Activated T-helper 17 cell treated with anti-CD3 and anti-CD28 coated beads, Interleukin-2, amount 50 U/mL, for 72 hours (primary cell): ENCODE measurements around the gene CCNG2. TPM values are rescaled to one million over a fixed set of nuclear protein-coding genes. Genes with fewer than 3 reads are reported as not detected.
A peak's percentile ranks its signal among the peaks of the same experiment; 100 is the strongest.

ENCODE experiments used
- ATAC-seq: fragments of 150-1000 bp; cut with Tn5 transposase; replicated peaks from 2 replicates; pipeline ENCODE4 v1.10.0; 2021; ENCODE audit warnings: mild to moderate bottlenecking, moderate library complexity
- H3K27ac Mint-ChIP-seq: one replicate; pipeline ENCODE4 v1.8.0; 2022; ENCODE audit warnings: mixed read lengths
- H3K27me3 Mint-ChIP-seq: one replicate; pipeline ENCODE4 v1.8.0; 2022; ENCODE audit warnings: mixed read lengths
- H3K36me3 Mint-ChIP-seq: one replicate; pipeline ENCODE4 v1.8.0; 2022; ENCODE audit warnings: low read depth, mild to moderate bottlenecking, mixed read lengths
- H3K4me1 Mint-ChIP-seq: one replicate; pipeline ENCODE4 v1.8.0; 2022; ENCODE audit warnings: mixed read lengths
- H3K4me3 Mint-ChIP-seq: one replicate; pipeline ENCODE4 v1.8.0; 2022; ENCODE audit warnings: mild to moderate bottlenecking, mixed read lengths
- H3K9me3 Mint-ChIP-seq: one replicate; pipeline ENCODE4 v1.8.0; 2022; ENCODE audit warnings: mixed read lengths
- total RNA-seq, 2 donors: library from RNA; stranded (reverse); gene quantifications; one replicate each; pipeline ENCODE4 v1.2.3, GENCODE V29; 2022

CCNG2 gene
- total RNA-seq, result 100 to 1,000 TPM in 1 of 2 donors, 10 to 100 TPM in 1; 25.6 to 130 TPM

- Mint-ChIP-seq H3K27me3 (no peaks in the 10 kb centered on the region), H3K27ac (peak within 1 kb of the TSS; percentile 98), H3K36me3 (peaks cover 51% of the 10 kb centered on the region), H3K9me3 (no peaks in the 10 kb centered on the region), H3K4me3 (peak within 1 kb of the TSS; percentile 98), H3K4me1 (peaks cover 9% of the 10 kb centered on the region)
- peak; percentile 34 for ATAC-seq
Measured at GRCh38 chr4:77156912-77157858, at the start of gene CCNG2. CCNG2 (plus strand) TSS chr4:77157207; CDS start chr4:77158533, 1,326 bp downstream.

GRCh38 chr4:77110730-77111129 is 46.3 kb upstream of the CCNG2 start:
- Mint-ChIP-seq H3K36me3 (no peaks in the 10 kb centered on the region), H3K9me3 (no peaks in the 10 kb centered on the region), H3K27ac (no peak overlapping the region), H3K4me3 (no peak overlapping the region), H3K27me3 (peaks cover 9% of the 10 kb centered on the region), H3K4me1 (no peaks in the 10 kb centered on the region)
- ATAC-seq, result no peak

DNA sequence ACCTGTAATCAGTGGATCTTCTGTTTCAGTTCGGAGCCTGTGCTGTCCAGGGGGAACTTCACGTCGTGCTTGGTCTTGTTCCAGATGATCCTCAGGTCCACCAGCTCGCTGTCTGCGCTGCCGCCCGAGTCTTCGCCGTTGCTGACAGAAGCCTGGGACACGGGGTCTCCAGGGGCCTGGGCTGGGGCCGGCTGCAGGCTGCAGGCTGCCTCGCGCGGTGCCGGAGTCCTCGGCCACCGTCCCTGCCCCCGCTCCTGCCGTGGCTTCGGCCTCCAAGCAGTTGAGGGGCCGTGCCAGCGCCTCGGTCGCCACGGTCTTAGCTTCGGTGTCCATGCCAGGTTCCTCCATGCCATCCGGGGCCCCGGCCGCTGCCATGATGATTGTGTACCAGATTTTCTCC is 43.9 kb upstream of the CCNG2 start:
- no peak overlapping the region for H3K27ac Mint-ChIP-seq
- H3K9me3 Mint-ChIP-seq, result no peaks in the 10 kb centered on the region
- peaks cover 2% of the 10 kb centered on the region for H3K27me3 Mint-ChIP-seq

DNA sequence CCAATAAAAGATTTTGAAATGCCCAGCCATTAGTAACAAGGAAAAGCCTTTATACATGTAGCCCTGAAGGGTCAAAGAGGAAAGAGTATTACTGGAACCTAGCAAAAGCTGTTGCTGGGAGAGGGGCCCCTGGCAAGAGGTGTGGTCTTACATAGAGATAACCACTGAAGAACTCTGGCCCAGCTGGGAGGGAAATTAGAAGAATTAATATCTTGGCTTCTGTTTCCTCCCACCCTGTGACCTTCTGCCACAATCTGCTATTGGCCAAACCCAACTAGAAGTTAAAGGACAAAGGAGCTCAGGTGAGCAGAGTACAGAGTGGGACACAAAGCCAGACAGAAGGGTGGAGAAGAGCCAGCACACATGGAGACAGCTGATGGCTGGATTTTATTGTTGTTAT is 39.3 kb upstream of the CCNG2 start:
- no peak overlapping the region for H3K27ac Mint-ChIP-seq
- no peaks in the 10 kb centered on the region for H3K36me3 Mint-ChIP-seq
- no peak for ATAC-seq
- peaks cover under 1% of the 10 kb centered on the region for H3K27me3 Mint-ChIP-seq
- no peaks in the 10 kb centered on the region for H3K9me3 Mint-ChIP-seq
- H3K4me3 Mint-ChIP-seq, result no peak overlapping the region
- no peaks in the 10 kb centered on the region for H3K4me1 Mint-ChIP-seq

More for the DNA sequence above, 43.9 kb upstream of the CCNG2 start:
- Mint-ChIP-seq H3K36me3 (no peaks in the 10 kb centered on the region), H3K4me3 (no peak overlapping the region), H3K4me1 (no peaks in the 10 kb centered on the region)
- ATAC-seq, result no peak

DNA sequence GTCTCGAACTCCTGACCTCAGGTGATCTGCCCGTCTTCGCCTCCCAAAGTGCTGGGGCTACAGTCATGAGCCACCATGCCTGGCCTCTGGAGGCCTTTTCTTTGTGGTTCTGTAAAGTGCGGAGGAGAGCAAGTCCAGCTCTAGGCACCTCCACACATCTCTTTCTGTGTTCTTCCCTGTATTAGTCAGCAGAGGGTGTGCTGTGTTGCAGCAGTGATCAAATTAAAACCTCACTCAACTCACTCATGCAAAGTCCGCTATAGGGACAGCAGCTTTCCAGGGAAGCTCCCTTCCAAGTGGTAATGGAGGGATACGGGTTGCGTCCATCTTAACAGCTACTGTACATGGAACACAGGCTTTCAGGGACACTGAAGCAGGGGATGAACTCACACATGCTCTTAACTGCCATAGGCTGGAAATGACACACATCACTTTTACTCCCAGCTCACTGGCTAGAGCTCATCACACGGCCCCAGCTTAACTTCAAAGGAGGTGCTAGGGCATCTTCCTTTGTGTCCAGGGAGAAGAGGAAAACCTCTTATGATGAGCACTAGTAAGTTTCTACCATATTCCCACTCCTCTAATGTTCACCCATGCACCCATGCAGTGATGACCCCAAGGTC is 36.0 kb upstream of the CCNG2 start:
- no peaks in the 10 kb centered on the region for H3K4me1 Mint-ChIP-seq
- H3K36me3 Mint-ChIP-seq, result no peaks in the 10 kb centered on the region
- H3K9me3 Mint-ChIP-seq, result no peaks in the 10 kb centered on the region
- ATAC-seq, result no peak
- H3K27me3 Mint-ChIP-seq, result peaks cover 4% of the 10 kb centered on the region
- H3K4me3 Mint-ChIP-seq, result no peak overlapping the region
- no peak overlapping the region for H3K27ac Mint-ChIP-seq

- H3K4me3 Mint-ChIP-seq, result no peak overlapping the region
- H3K4me1 Mint-ChIP-seq, result no peaks in the 10 kb centered on the region
- H3K27ac Mint-ChIP-seq, result no peak overlapping the region
- H3K36me3 Mint-ChIP-seq, result no peaks in the 10 kb centered on the region
- H3K27me3 Mint-ChIP-seq, result peaks cover 4% of the 10 kb centered on the region
- H3K9me3 Mint-ChIP-seq, result no peaks in the 10 kb centered on the region
- no peak for ATAC-seq
Measured at GRCh38 chr4:77121736-77122240, 35.2 kb upstream of the CCNG2 start.

GRCh38 chr4:77122656-77123055 is 34.4 kb upstream of the CCNG2 start:
- H3K9me3 Mint-ChIP-seq, result no peaks in the 10 kb centered on the region
- H3K27me3 Mint-ChIP-seq, result peaks cover 4% of the 10 kb centered on the region
- no peaks in the 10 kb centered on the region for H3K36me3 Mint-ChIP-seq
- no peak for ATAC-seq
- no peaks in the 10 kb centered on the region for H3K4me1 Mint-ChIP-seq
- no peak overlapping the region for H3K27ac Mint-ChIP-seq
- no peak overlapping the region for H3K4me3 Mint-ChIP-seq

DNA sequence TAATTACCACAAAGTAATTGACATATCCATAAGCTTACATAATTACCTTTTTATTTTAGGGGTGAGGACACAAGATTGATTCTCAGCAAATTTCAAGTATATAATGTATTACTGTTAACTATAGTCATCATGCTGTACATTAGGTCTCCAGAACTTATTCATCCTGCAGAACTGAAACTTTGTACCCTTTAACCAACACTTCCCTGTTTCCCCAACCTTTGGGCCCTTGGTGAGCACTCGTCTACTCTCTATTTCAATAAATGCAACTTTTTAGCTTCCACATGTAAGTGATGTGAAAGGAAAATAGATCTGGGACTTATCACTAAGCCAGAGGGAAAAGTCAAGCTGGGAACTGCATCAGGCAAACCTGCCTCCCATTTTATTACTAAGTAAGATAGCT is 33.6 kb upstream of the CCNG2 start:
- H3K4me1 Mint-ChIP-seq, result no peaks in the 10 kb centered on the region
- no peak for ATAC-seq
- no peaks in the 10 kb centered on the region for H3K36me3 Mint-ChIP-seq
- H3K27ac Mint-ChIP-seq, result no peak overlapping the region
- H3K9me3 Mint-ChIP-seq, result no peaks in the 10 kb centered on the region
- peaks cover 4% of the 10 kb centered on the region for H3K27me3 Mint-ChIP-seq
- no peak overlapping the region for H3K4me3 Mint-ChIP-seq

- peaks cover 8% of the 10 kb centered on the region for H3K27me3 Mint-ChIP-seq
- H3K36me3 Mint-ChIP-seq, result no peaks in the 10 kb centered on the region
- H3K4me1 Mint-ChIP-seq, result no peaks in the 10 kb centered on the region
- H3K4me3 Mint-ChIP-seq, result no peak overlapping the region
- peaks cover 3% of the 10 kb centered on the region for H3K9me3 Mint-ChIP-seq
- no peak for ATAC-seq
- no peak overlapping the region for H3K27ac Mint-ChIP-seq
Measured at GRCh38 chr4:77124576-77124975, 32.4 kb upstream of the CCNG2 start.

DNA sequence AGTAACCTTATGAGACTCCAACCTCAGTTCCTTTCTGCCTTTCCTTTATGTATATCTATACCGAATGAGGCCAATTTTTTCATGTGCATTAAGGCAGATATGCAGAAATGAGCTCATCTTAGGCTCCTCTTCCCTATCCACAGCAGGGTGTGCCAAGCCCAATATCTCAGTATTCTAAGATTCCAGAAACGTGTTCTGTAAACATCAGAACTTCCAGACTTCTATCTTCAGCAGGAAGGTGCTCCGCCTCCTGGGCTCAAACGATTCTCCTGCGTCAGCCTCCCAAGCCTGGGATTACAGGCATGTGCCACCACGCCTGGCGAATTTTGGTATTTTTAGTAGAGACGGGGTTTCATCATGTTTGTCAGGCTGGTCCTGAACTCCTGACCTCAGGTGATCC is 31.0 kb upstream of the CCNG2 start:
- no peak overlapping the region for H3K27ac Mint-ChIP-seq
- H3K9me3 Mint-ChIP-seq, result peaks cover 3% of the 10 kb centered on the region
- H3K4me1 Mint-ChIP-seq, result no peaks in the 10 kb centered on the region
- no peak for ATAC-seq
- no peaks in the 10 kb centered on the region for H3K36me3 Mint-ChIP-seq
- H3K4me3 Mint-ChIP-seq, result no peak overlapping the region
- H3K27me3 Mint-ChIP-seq, result peaks cover 8% of the 10 kb centered on the region

DNA sequence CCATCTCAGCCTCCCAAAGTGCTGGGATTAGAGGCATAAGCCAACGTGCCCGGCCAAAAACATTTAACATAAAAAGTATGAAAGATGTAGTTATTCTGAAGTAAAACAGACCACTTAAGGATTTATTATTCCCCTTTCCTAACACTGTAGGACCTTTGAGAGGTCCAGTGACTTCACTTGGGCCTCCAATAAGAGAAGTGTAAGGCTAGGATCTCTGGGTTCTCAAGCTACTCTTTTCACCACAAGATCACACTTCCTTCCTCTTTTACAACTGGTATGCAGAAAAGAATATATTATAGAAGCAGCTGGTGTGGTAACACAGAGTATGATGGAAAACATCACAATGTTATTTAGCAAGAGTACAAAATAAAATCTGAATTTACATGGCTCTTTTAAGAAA is 30.2 kb upstream of the CCNG2 start:
- ATAC-seq, result no peak
- Mint-ChIP-seq H3K4me3 (no peak overlapping the region), H3K27me3 (peaks cover 8% of the 10 kb centered on the region), H3K27ac (no peak overlapping the region), H3K4me1 (no peaks in the 10 kb centered on the region), H3K9me3 (peaks cover 3% of the 10 kb centered on the region), H3K36me3 (no peaks in the 10 kb centered on the region)

DNA sequence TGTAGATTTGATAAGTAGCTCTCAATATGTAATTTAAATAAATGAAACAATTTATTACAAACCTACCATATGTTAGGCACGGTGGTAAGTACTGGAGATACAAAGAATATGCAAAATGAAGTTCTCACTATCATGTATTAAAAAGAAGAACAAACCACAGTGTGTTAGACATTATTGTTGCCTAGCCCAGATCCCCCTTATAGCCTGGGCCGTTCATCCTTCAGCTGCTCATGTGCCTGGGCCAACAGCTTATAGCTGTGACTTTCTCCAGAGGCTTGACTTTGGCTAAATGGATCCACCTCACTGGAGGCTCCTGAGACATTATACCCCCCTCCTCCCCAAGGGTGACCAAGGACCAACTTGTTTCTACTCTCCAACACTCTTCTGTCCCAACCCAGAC is 29.8 kb upstream of the CCNG2 start:
- Mint-ChIP-seq H3K4me1 (no peaks in the 10 kb centered on the region), H3K9me3 (peaks cover 3% of the 10 kb centered on the region), H3K27ac (no peak overlapping the region), H3K36me3 (no peaks in the 10 kb centered on the region), H3K27me3 (peaks cover 8% of the 10 kb centered on the region), H3K4me3 (no peak overlapping the region)
- no peak for ATAC-seq

DNA sequence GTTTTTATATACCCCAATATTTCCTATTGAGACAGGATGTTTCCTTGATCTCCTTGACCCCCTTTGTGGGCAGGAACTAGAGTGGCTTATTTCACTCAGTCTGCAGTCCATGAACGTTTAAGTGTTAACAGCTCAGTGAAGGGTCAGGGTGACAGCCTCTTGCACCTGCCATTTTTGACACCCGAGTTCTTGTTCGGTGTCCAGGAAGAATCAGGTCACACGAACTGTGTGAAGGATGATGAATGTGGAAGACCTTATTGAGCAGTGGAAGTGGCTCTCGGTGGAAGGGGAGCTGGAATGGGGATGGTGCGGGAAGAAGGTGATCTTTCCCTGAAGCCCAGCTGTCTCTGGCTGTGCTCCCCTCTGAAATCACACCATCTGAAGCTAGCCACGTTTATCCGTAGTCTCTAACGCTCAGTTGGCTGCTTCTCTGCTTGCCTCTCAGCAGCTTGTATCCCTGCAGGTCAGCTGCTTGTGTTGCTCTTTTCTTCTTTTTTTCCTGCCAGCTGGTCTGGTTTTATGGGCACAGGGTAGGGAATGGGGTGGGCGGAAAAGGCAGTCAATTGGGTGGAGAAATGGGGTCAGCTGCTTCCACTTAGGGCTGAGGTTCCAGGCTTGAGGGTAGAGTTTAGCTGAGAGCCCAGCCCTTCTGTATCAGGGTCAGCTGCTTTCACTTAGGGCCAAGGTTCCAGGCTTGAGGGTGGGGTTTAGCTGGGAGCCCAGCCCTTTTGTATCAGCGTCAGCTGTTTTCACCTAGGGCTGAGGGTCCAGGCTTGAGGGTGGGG is 29.0 kb upstream of the CCNG2 start:
- Mint-ChIP-seq H3K9me3 (peaks cover 3% of the 10 kb centered on the region), H3K4me1 (no peaks in the 10 kb centered on the region), H3K27ac (no peak overlapping the region), H3K36me3 (no peaks in the 10 kb centered on the region), H3K27me3 (peaks cover 4% of the 10 kb centered on the region), H3K4me3 (no peak overlapping the region)
- ATAC-seq, result no peak

- Mint-ChIP-seq H3K36me3 (no peaks in the 10 kb centered on the region), H3K4me3 (no peak overlapping the region), H3K4me1 (no peaks in the 10 kb centered on the region), H3K27me3 (peaks cover 7% of the 10 kb centered on the region), H3K27ac (no peak overlapping the region), H3K9me3 (peaks cover 3% of the 10 kb centered on the region)
- ATAC-seq, result no peak
Measured at GRCh38 chr4:77132652-77133312, 24.2 kb upstream of the CCNG2 start.
